Neural cell (in vitro differentiated cells): ENCODE data around the gene KITLG. TPM values are rescaled to one million over a fixed set of nuclear protein-coding genes. Genes with fewer than 3 reads are reported as not detected.

ENCODE experiments used
- H2AFZ ChIP-seq: fragments of 200-600, 300-800 bp; sonication (generic), shearing (Covaris generic); 2 replicates; pipeline ENCODE4 v1.6.0; 2014; ENCODE audit warnings: low read depth, mild to moderate bottlenecking, antibody characterized with exemption, low read length, moderate library complexity
- H3F3A ChIP-seq: fragments of 200-600 bp; shearing (Covaris generic); 2 replicates; pipeline ENCODE4 v1.6.1; 2016; ENCODE audit warnings: mild to moderate bottlenecking, moderate library complexity, mixed read lengths, antibody characterized with exemption, low read length; ENCODE audit not compliant: insufficient read depth, poor library complexity, severe bottlenecking
- H3K27ac ChIP-seq: fragments of 200-600, 300-800 bp; sonication (generic), shearing (Covaris generic); 2 replicates; pipeline ENCODE4 v1.5.1; 2014; ENCODE audit warnings: mild to moderate bottlenecking, low read length, moderate library complexity
- H3K27me3 ChIP-seq: fragments of 300-800, 200-600 bp; sonication (generic), shearing (Covaris generic); 2 replicates; pipeline ENCODE4 v1.6.0; 2014; ENCODE audit warnings: mild to moderate bottlenecking, low read depth, low read length, moderate library complexity; ENCODE audit not compliant: insufficient read depth
- H3K36me3 ChIP-seq: fragments of 300-800, 200-600 bp; sonication (generic), shearing (Covaris generic); 2 replicates; pipeline ENCODE4 v1.5.1; 2014; ENCODE audit warnings: mild to moderate bottlenecking, antibody characterized with exemption, low read length, moderate library complexity; ENCODE audit not compliant: insufficient read depth
- H3K4me2 ChIP-seq: fragments of 300-800, 200-600 bp; sonication (generic), shearing (Covaris generic); 2 replicates; pipeline ENCODE4 v1.6.0; 2014; ENCODE audit warnings: mild to moderate bottlenecking, low read length
- H3K4me3 ChIP-seq: fragments of 300-800, 200-600 bp; sonication (generic), shearing (Covaris generic); 2 replicates; pipeline ENCODE4 v1.5.1; 2014; ENCODE audit warnings: mild to moderate bottlenecking, low read length, moderate library complexity
- H3K79me2 ChIP-seq: fragments of 200-600 bp; shearing (Covaris generic); replicated peaks from 2 replicates; pipeline ENCODE4 v1.6.0; 2014; ENCODE audit warnings: mild to moderate bottlenecking, low read length, moderate library complexity; ENCODE audit not compliant: insufficient read depth
- H3K9ac ChIP-seq: fragments of 300-800, 200-600 bp; sonication (generic), shearing (Covaris generic); 2 replicates; pipeline ENCODE4 v1.6.1; 2016; ENCODE audit warnings: mild to moderate bottlenecking, low read length, mixed read lengths
- H3K9me2 ChIP-seq: fragments of 200-600 bp; shearing (Covaris generic); 2 replicates; pipeline ENCODE4 v1.6.1; 2016; ENCODE audit warnings: mild to moderate bottlenecking, low read length, mixed read lengths; ENCODE audit not compliant: insufficient read depth
- H3K9me3 ChIP-seq: fragments of 200-600, 300-800 bp; sonication (generic), shearing (Covaris generic); 2 replicates; pipeline ENCODE4 v1.6.1; 2016; ENCODE audit warnings: mild to moderate bottlenecking, mixed run types, low read length, moderate library complexity, mixed read lengths
- H4K20me1 ChIP-seq: fragments of 200-600 bp; shearing (Covaris generic); 2 replicates; pipeline ENCODE4 v1.6.1; 2016; ENCODE audit warnings: mild to moderate bottlenecking, mixed run types; ENCODE audit not compliant: insufficient read depth
- EP300 ChIP-seq: fragments of 450-650 bp; conservative IDR thresholded peaks from 2 replicates; pipeline ENCODE4 v1.6.1; 2014; ENCODE audit warnings: antibody characterized with exemption, mild to moderate bottlenecking, moderate library complexity; ENCODE audit not compliant: poor library complexity, severe bottlenecking
- EZH2 ChIP-seq: fragments of 200-600, 300-800 bp; shearing (Covaris generic), sonication (generic); IDR thresholded peaks from 2 replicates; pipeline ENCODE4 v1.6.1; 2014; ENCODE audit warnings: antibody characterized with exemption, low read length, borderline replicate concordance, mild to moderate bottlenecking; ENCODE audit not compliant: insufficient read depth, poor library complexity, severe bottlenecking
- MXI1 ChIP-seq: fragments of 450-650 bp; conservative IDR thresholded peaks from 2 replicates; pipeline ENCODE4 v1.6.1; 2014; ENCODE audit warnings: antibody characterized with exemption, mild to moderate bottlenecking; ENCODE audit not compliant: poor library complexity, severe bottlenecking
- POLR2AphosphoS5 ChIP-seq: IDR thresholded peaks from 2 replicates; pipeline ENCODE4 v1.6.1; 2012
- RAD21 ChIP-seq: fragments of 450-650 bp; conservative IDR thresholded peaks from 2 replicates; pipeline ENCODE4 v1.6.1; 2014; ENCODE audit warnings: antibody characterized with exemption, mild to moderate bottlenecking, moderate library complexity
- SMC3 ChIP-seq: fragments of 450-650 bp; conservative IDR thresholded peaks from 2 replicates; pipeline ENCODE4 v1.6.1; 2014; ENCODE audit warnings: antibody characterized with exemption, mild to moderate bottlenecking, moderate library complexity; ENCODE audit not compliant: poor library complexity
- TAF1 ChIP-seq: IDR thresholded peaks from 2 replicates; pipeline ENCODE4 v1.6.1; 2012; ENCODE audit warnings: low read depth
- polyA plus RNA-seq: library from polyadenylated mRNA; depleted of rRNA; stranded (reverse); fragments of >200 nt; gene quantifications from 2 replicates; pipeline ENCODE4 v1.2.3, GENCODE V29; 2014
- TF ChIP-seq, protein P1 (sequence below): fragments of 450-650 bp; IDR thresholded peaks from 2 replicates; pipeline ENCODE4 v1.5.1; 2014; ENCODE audit warnings: antibody characterized with exemption, mild to moderate bottlenecking, moderate library complexity; ENCODE audit not compliant: poor library complexity, severe bottlenecking
- TF ChIP-seq, protein P2 (sequence below): IDR thresholded peaks from 2 replicates; pipeline ENCODE4 v1.6.1; 2012; ENCODE audit warnings: borderline replicate concordance

The KITLG gene
- polyA plus RNA-seq, 1 donor from 2014 or later = 6.2 TPM

DNA sequence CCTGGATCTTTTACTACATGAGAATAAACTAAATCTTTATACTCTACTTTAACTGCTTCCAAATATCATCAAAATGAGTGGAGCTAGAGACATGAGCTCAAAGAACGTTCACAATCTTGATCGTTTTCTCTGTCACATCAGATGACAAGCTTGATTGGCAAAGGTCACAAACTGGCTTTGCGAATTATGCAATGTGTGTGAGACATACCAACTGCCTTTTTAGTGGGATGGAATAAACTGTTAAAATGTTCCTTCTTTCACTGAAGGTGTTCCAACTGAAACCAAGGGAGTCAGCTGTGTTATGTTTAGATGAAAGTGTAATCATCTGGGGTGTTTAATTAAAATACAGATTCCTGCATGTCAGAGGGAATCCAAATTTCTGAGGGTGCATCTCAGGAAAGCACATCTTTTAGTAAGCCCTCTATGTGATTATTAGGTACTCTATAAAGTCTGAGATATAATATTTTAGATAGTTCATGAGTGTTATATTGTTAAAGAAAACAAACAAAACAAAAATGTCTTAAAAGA is 21.9 kb downstream of the KITLG start:
- Histone ChIP-seq H3K36me3 (no peaks in the 10 kb centered on the region), H3F3A (no peaks in the 10 kb centered on the region), H3K4me3 (no peak overlapping the region), H3K79me2 (no peaks in the 10 kb centered on the region), H3K27me3 (no peaks in the 10 kb centered on the region), H3K9me2 (no peaks in the 10 kb centered on the region), H2AFZ (no peak overlapping the region), H4K20me1 (no peaks in the 10 kb centered on the region), H3K9ac (no peak overlapping the region), H3K9me3 (no peaks in the 10 kb centered on the region), H3K4me2 (no peak overlapping the region), H3K27ac (no peak overlapping the region)
- TF ChIP-seq, protein P1, sequence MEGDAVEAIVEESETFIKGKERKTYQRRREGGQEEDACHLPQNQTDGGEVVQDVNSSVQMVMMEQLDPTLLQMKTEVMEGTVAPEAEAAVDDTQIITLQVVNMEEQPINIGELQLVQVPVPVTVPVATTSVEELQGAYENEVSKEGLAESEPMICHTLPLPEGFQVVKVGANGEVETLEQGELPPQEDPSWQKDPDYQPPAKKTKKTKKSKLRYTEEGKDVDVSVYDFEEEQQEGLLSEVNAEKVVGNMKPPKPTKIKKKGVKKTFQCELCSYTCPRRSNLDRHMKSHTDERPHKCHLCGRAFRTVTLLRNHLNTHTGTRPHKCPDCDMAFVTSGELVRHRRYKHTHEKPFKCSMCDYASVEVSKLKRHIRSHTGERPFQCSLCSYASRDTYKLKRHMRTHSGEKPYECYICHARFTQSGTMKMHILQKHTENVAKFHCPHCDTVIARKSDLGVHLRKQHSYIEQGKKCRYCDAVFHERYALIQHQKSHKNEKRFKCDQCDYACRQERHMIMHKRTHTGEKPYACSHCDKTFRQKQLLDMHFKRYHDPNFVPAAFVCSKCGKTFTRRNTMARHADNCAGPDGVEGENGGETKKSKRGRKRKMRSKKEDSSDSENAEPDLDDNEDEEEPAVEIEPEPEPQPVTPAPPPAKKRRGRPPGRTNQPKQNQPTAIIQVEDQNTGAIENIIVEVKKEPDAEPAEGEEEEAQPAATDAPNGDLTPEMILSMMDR = no peak
- no peak for TF ChIP-seq EP300
- TF ChIP-seq RAD21 = no peak
- no peak for TF ChIP-seq TAF1
- no peak for TF ChIP-seq MXI1
- TF ChIP-seq, protein P2, sequence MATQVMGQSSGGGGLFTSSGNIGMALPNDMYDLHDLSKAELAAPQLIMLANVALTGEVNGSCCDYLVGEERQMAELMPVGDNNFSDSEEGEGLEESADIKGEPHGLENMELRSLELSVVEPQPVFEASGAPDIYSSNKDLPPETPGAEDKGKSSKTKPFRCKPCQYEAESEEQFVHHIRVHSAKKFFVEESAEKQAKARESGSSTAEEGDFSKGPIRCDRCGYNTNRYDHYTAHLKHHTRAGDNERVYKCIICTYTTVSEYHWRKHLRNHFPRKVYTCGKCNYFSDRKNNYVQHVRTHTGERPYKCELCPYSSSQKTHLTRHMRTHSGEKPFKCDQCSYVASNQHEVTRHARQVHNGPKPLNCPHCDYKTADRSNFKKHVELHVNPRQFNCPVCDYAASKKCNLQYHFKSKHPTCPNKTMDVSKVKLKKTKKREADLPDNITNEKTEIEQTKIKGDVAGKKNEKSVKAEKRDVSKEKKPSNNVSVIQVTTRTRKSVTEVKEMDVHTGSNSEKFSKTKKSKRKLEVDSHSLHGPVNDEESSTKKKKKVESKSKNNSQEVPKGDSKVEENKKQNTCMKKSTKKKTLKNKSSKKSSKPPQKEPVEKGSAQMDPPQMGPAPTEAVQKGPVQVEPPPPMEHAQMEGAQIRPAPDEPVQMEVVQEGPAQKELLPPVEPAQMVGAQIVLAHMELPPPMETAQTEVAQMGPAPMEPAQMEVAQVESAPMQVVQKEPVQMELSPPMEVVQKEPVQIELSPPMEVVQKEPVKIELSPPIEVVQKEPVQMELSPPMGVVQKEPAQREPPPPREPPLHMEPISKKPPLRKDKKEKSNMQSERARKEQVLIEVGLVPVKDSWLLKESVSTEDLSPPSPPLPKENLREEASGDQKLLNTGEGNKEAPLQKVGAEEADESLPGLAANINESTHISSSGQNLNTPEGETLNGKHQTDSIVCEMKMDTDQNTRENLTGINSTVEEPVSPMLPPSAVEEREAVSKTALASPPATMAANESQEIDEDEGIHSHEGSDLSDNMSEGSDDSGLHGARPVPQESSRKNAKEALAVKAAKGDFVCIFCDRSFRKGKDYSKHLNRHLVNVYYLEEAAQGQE = no peak
- no peak for TF ChIP-seq POLR2AphosphoS5
- no peak for TF ChIP-seq SMC3
- no peak for TF ChIP-seq EZH2

DNA sequence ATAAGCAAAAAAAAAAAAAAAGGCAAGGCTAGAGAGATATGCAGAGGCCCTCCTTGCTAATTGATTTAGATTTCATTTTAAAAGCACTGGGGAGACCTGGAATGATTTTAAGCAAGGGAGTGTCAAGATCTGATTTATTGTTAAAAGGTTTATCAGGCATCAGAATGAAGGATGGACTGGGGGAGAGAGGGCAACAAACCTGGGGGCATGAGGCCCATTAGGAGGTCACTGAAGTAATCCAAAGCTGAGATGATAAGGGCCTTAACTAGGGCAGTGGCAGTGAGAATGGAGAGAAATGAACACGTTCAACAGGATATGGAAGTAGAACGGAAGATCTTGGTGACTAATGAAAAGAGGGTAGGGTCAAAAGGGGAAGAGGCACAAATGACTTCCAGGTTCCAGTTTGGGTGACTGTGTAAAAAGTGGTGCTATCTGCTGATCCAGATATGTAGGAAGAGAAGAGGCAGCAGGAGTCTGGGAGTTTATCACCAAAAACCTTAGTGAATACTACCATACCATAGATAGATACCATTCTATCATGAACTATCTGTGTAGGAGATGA is 24.0 kb downstream of the KITLG start:
- H3K4me2 ChIP-seq = no peak overlapping the region
- TF ChIP-seq POLR2AphosphoS5 = no peak
- no peak for TF ChIP-seq EP300
- no peak overlapping the region for H3K27ac ChIP-seq
- H2AFZ ChIP-seq = no peak overlapping the region
- H3K27me3 ChIP-seq = no peaks in the 10 kb centered on the region
- H4K20me1 ChIP-seq = no peaks in the 10 kb centered on the region
- H3K36me3 ChIP-seq = no peaks in the 10 kb centered on the region
- H3K4me3 ChIP-seq = no peak overlapping the region
- no peak overlapping the region for H3K9ac ChIP-seq
- H3F3A ChIP-seq = no peaks in the 10 kb centered on the region
- no peaks in the 10 kb centered on the region for H3K9me3 ChIP-seq
- H3K9me2 ChIP-seq = no peaks in the 10 kb centered on the region
- no peaks in the 10 kb centered on the region for H3K79me2 ChIP-seq
